Measurements from ENCODE around the gene APOL4.
"Not testable (repeated sequence)": the region's sequence is repeated elsewhere in the genome, so short reads cannot be mapped to it uniquely, and the experiment has no call there.

The APOL4 gene

DNA sequence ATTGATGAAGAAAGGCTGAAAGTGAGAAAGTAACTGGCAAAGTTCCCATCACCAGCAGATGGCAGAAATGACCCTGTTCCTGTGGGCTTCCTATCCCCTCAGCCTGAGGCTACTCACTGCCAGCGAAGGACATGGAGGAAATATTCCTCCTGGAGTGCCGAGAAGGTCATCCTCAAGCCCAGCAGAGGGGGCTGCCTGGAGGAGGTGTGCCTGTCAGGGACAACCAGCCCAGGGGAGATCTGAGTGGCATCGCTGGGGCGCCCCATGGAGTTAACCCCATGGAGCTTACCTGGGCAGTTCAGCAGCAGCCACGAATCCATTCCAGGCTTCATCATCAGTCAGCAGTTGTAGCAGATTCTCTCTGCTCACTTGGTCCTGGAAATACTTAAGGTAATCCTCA is 29.4 kb upstream of the APOL4 start:
- peak; percentile 43 for DNase-seq (ENCODE audit: low spot score)

- not testable (repeated sequence) for DNase-seq (ENCODE audit: low spot score)
Observed at GRCh38 chr22:36229649-36230048, 28.0 kb upstream of the APOL4 start.

GRCh38 chr22:36228944-36229343 is 27.3 kb upstream of the APOL4 start:
- no peak for DNase-seq (ENCODE audit: low spot score)

DNA sequence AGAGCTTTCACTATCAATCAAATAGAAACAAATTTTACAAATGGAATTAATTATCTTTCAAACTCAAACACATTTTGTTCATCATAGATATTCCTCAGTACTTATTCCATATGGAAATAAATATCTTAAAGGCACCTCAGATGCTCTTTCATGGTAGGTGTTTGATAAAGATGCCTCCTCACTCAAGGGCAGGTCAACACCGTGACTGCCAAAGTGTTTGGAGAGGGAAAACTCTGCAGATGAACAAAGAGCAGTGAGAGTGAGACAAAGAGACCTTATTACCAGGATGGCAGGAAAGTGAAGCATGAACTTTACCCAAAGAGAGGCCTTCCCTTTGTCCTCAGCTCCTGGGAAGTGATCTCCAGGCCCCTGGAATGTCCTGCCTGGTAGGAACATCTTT is 26.8 kb upstream of the APOL4 start:
- not testable (repeated sequence) for DNase-seq (ENCODE audit: low spot score)

DNA sequence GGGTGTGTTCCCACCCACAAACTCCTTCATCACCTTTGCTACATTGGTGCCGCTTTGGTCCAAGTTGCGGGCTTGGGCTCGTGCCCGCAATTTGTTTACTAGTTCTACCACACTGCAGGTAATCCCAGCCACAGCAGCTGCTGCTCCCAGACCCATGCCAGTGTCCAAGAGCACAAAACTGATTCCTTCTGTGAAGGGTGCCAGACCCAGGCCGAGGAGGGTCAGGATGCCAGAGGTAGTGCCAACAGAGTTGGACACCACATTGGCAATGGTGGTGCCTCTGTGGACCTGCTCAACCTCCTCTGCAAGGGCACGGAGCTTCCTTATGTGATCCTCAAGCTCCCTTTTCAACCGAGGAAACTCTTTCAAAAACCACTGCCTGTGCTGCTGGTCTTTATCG is 26.2 kb upstream of the APOL4 start:
- DNase-seq (ENCODE audit: low spot score) = no peak

- DNase-seq (ENCODE audit: low spot score) = no peak
Observed at GRCh38 chr22:36227396-36227795, 25.8 kb upstream of the APOL4 start.

GRCh38 chr22:36226189-36226588 is 24.6 kb upstream of the APOL4 start:
- DNase-seq (ENCODE audit: low spot score) = no peak

DNA sequence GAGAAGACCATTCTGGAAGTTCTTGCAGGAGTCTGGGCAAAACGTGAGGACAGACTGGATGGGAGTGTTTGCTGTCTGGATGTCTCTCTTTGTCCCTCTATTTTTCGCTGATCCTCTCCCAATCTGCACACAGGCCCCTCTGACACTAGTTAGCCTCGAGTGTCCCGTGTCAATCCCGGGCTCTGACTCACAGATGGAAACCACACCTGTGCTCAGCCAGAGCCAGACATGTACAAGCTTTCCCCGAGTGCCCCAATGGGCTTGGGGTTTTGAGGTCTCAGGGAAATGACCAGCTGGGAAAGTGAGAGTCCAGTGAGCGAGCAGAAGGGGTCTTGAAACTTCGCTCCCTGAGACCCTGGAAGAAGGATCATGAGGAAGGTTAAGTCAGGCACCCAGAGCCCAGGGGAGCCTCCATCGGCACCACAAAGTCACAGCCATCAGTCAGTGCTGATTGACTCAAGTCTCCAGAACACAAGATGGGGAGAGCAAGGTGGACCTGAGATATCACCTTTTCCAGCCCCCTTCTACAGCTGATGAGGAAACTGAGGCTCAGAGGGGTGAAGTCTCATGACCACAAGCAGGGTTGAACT is 23.8 kb upstream of the APOL4 start:
- no peak for DNase-seq (ENCODE audit: low spot score)

DNA sequence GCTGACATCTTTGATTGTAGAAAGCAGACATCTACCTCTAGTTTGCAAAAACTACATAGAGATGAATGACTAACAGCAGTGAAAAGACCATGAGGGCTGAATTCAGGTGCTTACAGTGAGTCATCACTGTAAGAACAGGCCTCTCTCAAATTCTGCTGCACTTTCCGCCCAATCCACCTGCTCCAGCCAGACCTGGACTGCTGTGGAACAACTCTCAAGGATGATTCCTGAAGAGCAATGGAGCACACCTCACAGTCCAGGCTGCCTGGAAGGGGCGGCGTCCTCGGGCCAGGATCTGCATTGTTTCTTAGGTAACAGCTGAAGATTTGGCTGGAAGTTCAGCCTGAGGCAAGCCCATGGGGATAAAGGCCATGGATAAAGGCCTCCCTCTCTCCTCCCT is 22.6 kb upstream of the APOL4 start:
- no peak for DNase-seq (ENCODE audit: low spot score)

DNA sequence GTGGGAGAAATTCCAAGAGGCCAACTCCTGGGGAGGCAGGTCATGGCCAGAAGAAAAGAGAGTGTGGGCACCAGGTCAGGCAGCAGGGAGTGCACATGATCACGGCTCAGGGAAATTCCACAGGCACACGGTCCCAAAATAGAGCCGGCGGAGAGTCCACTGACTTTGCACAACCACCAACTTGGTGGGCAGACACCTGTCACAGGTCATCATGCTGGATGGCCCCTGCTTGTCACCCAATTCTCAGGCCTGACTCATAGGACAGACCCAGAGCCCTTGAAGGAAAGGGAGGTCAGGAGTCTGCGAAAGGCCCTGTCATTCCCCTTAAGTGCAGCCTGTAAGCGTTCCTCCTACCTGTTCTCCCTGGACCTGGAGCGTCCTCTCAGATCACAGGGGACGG is 21.9 kb upstream of the APOL4 start:
- no peak for DNase-seq (ENCODE audit: low spot score)

- no peak for DNase-seq (ENCODE audit: low spot score)
Observed at GRCh38 chr22:36222887-36223450, 21.4 kb upstream of the APOL4 start.

GRCh38 chr22:36221799-36222751 is 20.5 kb upstream of the APOL4 start:
- DNase-seq (ENCODE audit: low spot score) = peak; percentile 74

GRCh38 chr22:36220451-36220921 is 18.9 kb upstream of the APOL4 start:
- no peak for DNase-seq (ENCODE audit: low spot score)

GRCh38 chr22:36218648-36219193 is 17.1 kb upstream of the APOL4 start:
- DNase-seq (ENCODE audit: low spot score) = no peak

DNA sequence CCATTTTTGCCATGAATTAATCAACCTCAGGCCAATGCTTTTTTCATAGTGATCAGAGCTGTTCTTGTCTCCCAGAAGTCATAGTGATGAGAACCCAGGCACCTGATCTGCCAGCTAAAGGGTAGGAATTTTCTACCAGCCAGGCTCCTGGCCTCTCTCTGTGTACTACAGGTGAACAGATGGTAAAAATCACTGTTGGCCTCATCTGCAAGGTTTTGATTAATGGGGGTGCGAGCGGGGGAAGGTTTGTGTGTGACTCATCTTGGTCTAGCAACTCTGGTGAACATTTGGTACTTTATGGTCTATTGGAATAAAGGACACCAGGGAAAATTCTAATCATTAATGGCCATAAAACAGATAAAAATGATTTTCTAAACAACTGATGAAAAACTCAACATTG is 14.4 kb upstream of the APOL4 start:
- DNase-seq (ENCODE audit: low spot score) = no peak

DNA sequence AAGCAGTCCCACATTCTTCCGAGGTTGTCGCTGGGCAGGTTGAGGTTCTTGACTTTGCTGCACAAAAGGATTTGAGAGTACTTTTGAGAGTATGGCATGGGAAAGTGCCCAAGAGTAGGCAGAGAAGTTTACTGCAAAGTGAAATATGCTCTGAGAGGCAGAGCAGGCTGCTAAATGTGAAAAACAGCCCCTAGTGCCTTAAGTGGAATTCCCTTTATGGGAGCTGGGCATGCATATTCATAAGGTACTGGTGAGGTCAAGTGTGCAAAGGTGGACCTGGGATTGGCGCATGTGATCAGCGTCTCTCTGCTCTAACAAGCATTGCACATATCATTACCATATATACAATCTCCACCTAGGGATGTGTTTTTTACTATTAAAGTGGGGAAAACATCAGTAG is 12.0 kb upstream of the APOL4 start:
- DNase-seq (ENCODE audit: low spot score) = no peak

GRCh38 chr22:36212901-36213300 is 11.3 kb upstream of the APOL4 start:
- DNase-seq (ENCODE audit: low spot score) = no peak

DNA sequence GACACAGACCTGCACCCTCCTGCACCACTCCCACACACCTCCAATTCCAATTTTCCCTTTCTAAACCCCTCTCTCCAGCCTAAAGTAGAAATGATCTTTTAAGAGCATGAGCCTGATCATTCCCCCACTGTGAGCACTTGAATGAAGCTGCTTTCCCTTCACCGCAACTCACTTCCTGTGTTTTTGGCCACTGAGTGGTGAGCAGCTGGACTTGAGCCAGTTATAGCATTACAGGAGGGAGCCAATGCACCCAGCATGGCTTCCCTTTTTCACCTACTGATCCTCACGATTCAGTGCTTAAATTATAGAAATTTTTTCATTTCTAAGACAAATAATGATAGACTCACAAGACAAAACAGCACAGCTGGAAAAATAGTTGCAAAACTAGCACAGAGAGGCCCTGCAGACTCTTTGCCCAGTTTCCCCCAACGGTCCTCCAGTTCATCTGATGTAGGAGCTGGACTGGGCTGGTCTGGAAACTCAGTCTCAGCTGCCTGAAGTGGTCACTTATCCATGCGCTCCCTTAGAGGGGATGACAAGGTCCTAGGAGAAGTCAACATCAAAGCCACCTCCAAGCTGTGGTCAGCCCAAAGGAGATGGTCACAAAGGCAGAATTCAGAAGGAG is 9.7 kb upstream of the APOL4 start:
- DNase-seq (ENCODE audit: low spot score) = no peak

GRCh38 chr22:36210224-36210623 is 8.6 kb upstream of the APOL4 start:
- DNase-seq (ENCODE audit: low spot score) = no peak

DNA sequence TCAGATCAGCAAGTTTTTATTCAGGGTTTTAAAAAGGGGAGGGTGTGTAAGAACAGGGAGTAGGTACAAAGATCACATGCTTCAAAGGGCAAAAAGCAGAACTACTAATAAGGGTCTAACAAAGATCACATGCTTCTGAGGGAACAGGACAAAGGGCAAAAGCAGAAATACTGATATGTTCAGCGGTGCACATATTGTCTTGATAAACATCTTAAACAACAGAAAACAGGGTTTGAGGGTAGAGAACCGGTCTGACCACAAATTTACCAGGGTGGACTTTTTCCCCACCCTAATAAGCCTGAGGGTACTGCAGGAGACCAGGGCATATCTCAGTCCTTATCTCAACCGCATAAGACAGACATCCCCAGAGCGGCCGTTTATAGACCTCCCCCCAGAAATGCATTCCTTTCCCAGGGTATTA is 7.9 kb upstream of the APOL4 start:
- DNase-seq (ENCODE audit: low spot score) = not testable (repeated sequence)

DNA sequence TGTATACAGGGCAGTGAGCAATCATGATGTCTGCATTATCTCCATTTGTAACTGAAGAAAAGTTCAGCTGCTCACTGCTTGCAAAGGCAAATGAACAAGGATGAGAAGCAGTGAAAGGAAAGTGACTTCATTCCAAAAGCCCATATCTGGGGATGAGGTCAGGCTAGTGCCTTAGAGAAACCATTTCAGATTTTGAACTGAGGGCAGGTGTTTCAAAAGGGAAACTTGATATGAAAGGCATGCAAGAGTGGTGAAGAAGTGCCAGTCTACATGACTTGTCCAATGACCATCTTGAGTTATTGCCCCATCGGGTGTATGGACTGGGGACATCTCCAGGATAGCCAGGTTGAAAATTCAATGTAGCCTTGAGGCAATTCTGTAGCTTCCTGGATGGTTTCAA is 7.3 kb upstream of the APOL4 start:
- no peak for DNase-seq (ENCODE audit: low spot score)

GRCh38 chr22:36208162-36208765 is 6.7 kb upstream of the APOL4 start:
- no peak for DNase-seq (ENCODE audit: low spot score)

Measured in iPS-NIHi11 (cell line).